Fibroblast of skin of left biceps (primary cell): ENCODE measurements around the gene DDX52.
"Not testable (repeated sequence)": the region's sequence is repeated elsewhere in the genome, so short reads cannot be mapped to it uniquely, and the experiment has no call there.

ENCODE experiments used
- DNase-seq, 2 experiments: peaks; one replicate each; pipeline ENCODE4 v3.0.0-alpha.2; 2013; ENCODE audit warnings: low read depth in 2 of 2

DDX52 gene

GRCh38 chr17:37643118-37643766 is at the start of gene DDX52:
DDX52 (minus strand) TSS chr17:37643446; CDS start chr17:37643420, 26 bp downstream.
- DNase-seq = peak; percentile 64 to 67

- DNase-seq = no peak
Measured at GRCh38 chr17:37691807-37692206, 48.6 kb upstream of the DDX52 start.

- DNase-seq = no peak
Measured at GRCh38 chr17:37689317-37689716, 46.1 kb upstream of the DDX52 start.

GRCh38 chr17:37683454-37683984 is 40.3 kb upstream of the DDX52 start:
- DNase-seq = no peak

- DNase-seq = no peak
Measured at GRCh38 chr17:37682007-37682406, 38.8 kb upstream of the DDX52 start.

DNA sequence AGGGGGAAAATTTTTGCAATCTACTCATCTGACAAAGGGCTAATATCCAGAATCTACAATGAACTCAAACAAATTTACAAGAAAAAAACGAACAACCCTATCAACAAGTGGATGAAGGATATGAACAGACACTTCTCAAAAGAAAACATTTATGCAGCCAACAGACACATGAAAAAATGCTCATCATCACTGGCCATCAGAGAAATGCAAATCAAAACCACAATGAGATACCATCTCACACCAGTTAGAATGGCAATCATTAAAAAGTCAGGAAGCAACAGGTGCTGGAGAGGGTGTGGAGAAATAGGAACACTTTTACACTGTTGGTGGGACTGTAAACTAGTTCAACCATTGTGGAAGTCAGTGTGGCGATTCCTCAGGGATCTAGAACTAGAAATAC is 36.7 kb upstream of the DDX52 start:
- not testable (repeated sequence) for DNase-seq

DNA sequence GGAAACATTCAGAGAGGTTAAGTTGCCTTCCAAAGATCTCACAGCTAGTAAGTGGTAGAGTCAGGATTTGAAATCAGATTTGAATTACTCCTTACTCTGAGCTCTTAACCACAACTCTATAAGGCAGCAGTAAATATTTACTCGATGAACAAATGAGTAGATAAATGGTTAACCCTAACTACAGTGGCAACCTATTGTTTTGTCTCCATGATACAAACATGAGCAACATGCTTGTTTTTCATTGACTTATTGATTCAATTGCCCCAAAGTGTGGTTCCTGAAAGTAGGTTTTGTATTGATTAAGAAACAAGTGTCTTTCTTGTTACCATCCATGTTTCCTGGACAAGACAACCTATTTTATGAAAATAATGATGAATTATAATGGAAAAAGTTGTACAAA is 34.8 kb upstream of the DDX52 start:
- DNase-seq = no peak

DNA sequence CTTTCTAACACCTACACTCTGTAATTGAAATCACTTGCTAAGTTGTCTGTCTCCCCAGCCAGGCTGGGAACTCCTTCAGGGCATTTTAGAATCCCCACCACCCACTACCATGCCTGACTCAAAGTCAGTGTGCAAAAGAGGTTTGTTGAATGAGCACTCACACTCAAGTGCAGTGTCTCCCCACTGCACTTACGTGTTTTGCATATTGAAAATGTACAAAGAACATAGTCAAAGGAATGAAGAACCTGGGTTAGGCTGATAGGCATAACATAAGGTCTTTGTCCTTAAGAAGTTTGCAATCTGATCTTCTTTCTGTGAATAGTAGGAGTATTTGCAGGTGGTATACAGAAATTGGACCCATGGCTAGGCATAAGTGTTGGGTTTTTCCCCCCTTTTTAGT is 33.8 kb upstream of the DDX52 start:
- no peak for DNase-seq

DNA sequence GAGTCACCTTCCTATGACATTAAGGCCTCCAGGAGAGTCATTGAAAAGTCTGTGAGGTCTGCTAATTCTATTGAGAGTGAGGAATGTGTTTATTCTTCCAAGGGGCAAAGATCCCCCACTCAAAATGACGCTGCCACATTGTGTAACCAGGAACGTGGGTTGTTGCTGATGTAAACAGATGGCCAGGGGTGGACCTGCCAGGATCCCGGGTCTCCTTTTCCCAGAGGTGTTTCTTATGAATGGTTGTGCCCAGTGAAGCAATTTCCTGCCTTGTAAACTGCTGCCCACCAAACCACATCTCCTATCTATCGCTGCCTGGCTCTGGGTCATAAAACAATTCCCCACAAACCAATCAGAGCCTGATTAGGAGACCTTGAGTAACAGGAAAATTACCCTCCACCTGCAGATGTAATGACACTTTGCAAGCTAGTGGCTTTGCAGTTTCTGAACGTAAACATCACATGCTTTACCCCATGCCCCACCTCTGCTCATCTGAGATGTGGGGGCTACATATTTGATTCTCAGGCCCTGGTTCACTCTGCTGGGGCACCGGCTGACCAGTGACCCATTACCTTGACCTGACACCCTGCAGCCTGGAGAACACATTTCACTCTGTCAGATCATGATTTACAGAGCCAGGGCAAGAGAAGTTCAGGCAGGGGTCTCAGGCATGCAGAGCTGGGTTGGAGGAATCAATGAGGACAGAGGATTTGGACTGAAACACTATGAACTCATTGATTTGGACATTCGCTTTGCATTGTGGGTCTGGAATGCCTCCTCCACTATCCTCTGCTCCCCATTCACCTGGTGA is 33.1 kb upstream of the DDX52 start:
- DNase-seq = no peak

GRCh38 chr17:37674511-37674910 is 31.3 kb upstream of the DDX52 start:
- no peak for DNase-seq

DNA sequence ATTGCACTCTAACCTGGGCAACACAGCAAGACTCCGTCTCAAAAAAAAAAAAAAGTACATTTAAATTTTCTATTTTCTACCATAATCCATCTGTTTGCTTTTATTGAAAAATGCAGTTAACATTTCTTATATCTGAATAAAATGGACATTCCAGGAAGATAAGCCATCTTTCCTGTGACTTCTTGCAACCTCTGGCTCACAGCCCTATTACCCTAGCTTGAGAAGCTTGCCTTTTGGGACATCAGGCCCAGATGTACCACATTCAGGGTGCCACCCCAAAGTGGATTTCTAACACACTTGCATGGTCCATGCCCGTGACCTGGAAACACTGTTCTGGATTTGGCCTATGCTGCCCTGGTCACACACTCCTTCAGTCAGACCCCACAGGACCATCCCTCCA is 30.1 kb upstream of the DDX52 start:
- DNase-seq = no peak

DNA sequence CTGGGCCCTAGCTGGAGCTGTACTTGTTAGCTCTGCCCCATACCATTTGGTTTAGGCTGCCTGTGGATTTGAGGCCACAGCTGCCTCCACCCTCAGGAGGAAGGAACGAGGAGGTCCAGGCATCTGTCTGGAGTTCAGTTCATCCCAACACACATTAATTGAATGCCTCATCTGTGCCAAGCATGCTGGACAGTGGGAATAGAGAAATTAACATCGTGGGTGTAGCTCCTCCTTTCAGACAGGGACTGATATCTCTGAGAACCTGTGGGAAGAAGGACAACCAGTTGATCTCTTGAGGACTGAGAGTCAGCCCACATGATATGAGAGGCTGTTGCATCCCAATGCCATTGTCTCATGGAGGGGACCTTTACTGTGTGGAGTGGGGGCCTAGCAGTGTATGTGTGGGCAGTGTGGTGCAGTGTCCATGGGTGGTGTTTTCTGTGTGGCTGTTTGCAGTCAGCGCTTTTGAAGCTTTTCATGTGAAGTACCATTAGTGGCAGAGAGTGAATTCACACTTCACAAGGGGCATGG is 29.4 kb upstream of the DDX52 start:
- no peak for DNase-seq

GRCh38 chr17:37671824-37672547 is 28.7 kb upstream of the DDX52 start:
- peak; percentile 82 to 84 for DNase-seq

- no peak for DNase-seq
Measured at GRCh38 chr17:37671028-37671823, 28.0 kb upstream of the DDX52 start.

DNA sequence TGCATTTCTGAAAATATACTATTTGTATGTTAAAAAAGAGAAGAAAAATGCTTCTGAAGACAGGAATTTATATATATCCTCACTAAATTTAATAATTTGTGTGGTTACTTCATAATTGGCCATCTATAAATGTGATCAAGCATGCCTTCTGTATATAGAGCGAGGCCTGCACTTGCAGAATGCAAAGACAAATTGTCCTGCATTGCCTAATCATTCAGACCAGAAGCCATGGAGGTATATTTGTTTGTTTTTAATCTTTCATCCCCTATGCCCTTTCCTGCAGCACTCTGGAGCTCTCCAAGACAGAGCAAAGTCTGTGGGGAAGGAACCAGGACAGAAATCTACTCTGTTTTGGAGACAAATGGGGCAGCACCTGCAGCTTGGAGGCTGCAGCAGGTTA is 23.8 kb upstream of the DDX52 start:
- no peak for DNase-seq

- no peak for DNase-seq
Measured at GRCh38 chr17:37664214-37664613, 21.0 kb upstream of the DDX52 start.

GRCh38 chr17:37662353-37662752 is 19.1 kb upstream of the DDX52 start:
- no peak for DNase-seq

DNA sequence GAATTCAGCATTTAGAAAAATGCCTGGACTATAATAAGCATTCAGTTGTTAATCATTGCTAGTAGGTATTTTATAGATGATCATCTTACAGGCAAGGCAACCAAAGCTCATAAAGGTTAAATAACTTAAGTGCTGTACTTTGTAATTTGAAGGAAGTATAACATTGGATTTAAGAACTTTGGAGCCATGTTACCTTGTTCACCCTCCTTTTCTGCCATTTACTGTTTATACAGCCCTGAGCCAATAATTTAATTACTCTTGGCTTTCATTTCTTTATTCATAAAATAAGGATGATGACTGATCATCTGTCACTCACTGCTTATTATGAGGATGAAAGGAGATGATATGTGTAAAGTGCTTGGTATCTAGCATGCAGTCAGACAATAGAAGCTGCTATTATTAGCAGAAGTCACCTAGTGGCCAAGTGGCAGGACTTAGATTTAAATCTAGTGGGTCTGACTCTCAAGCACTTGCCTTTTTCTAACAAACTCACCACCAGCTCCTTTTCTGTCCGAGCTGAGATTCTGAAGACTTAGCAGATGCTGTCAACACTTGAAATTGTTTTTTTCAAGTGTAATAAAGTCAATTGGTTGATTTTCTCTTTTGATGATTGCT is 18.3 kb upstream of the DDX52 start:
- no peak for DNase-seq

GRCh38 chr17:37659925-37660324 is 16.7 kb upstream of the DDX52 start:
- DNase-seq = no peak

GRCh38 chr17:37657202-37657601 is 14.0 kb upstream of the DDX52 start:
- DNase-seq = no peak

DNA sequence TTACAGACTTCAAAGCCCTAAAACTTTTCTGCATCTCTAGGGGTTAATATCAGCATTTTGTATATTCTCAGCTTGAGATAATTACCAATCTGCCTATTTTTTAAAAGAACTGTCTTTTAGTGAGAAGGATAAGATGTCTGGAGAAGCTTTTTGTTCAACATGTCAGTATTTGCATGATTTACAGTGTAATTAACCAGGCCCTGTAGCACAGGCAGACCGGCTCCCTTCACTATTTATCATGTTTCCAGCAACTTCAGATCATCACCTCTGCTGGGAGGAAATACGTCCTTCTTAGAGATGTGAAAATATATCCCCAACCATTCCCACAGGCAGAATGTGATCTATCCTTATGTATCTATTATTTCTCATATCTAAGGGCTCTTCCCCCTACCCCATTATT is 8.6 kb upstream of the DDX52 start:
- DNase-seq = no peak
